HCT116 (cell line): ENCODE data around the gene PIK3CB. TPM values are rescaled to one million over a fixed set of nuclear protein-coding genes. Genes with fewer than 3 reads are reported as not detected.

Experiments
- ATAC-seq: fragments of 200-7000 bp; cut with Tn5 transposase; 2 replicates; pipeline ENCODE4 v1.9.1; 2020; ENCODE audit warnings: mild to moderate bottlenecking, moderate library complexity
- BruUV-seq: library from RNA; stranded (reverse); fragments of 400-500 nt; replicated peaks from 2 replicates; lab custom pipeline; 2021; lab: Mats Ljungman, UMichigan
- CTCF ChIA-PET: fragments of 300-600 bp; sonication (Branson Sonifier 250); formaldehyde crosslinking; loops from one replicate; lab custom pipeline; 2021; ENCODE audit warnings: antibody characterized with exemption; lab: Charles Lee
- POLR2A ChIA-PET: fragments of 300-600, 350-600 bp; sonication (Branson Sonifier 250); formaldehyde crosslinking; loops from one replicate; lab custom pipeline; 2021; ENCODE audit warnings: antibody characterized with exemption; lab: Charles Lee
- RAD21 ChIA-PET, 2 experiments: fragments of 300-600 bp; sonication (Branson Sonifier 250); formaldehyde crosslinking; loops; one replicate each; lab custom pipeline; 2023; ENCODE audit warnings: low total read pairs in 2 of 2; ENCODE audit not compliant: uncharacterized antibody in 2 of 2, unreplicated experiment in 2 of 2, low non-redundant PET in 1 of 2; lab: Charles Lee
- DNase-seq: peaks from one replicate; pipeline ENCODE4 v3.0.0-alpha.2; 2010; ENCODE audit warnings: low read depth, low spot score
- H2AFZ ChIP-seq: fragments of 200-600 bp; shearing (Covaris generic), sonication (generic); 2 replicates; pipeline ENCODE4 v1.6.1; 2017; ENCODE audit warnings: low read depth, mixed run types, mixed read lengths, antibody characterized with exemption, low read length; ENCODE audit not compliant: poor library complexity, severe bottlenecking
- H3K27ac ChIP-seq: 2 replicates; pipeline ENCODE4 v1.5.1; 2012; ENCODE audit warnings: low read depth, low read length
- H3K27me3 ChIP-seq: fragments of 200-600 bp; sonication (generic); 2 replicates; pipeline ENCODE4 v1.6.1; 2016; ENCODE audit warnings: mixed run types, low read length, mixed read lengths; ENCODE audit not compliant: insufficient read depth
- H3K36me3 ChIP-seq, 2 experiments: fragments of 200-500 bp in 1 of 2; fragments of 200-600 bp in 1 of 2; sonication (Bioruptor generic) in 1 of 2; sonication (generic) in 1 of 2; 2 replicates each; pipeline versions ENCODE4 v1.5.1 to v1.6.1; 2014 to 2016; ENCODE audit warnings: low read length in 2 of 2, inconsistent platforms in 1 of 2, mixed read lengths in 1 of 2, mixed run types in 1 of 2; ENCODE audit not compliant: insufficient read depth in 2 of 2, control insufficient read depth in 1 of 2
- H3K4me1 ChIP-seq, 2 experiments: fragments of 200-600 bp in 1 of 2; sonication (generic) in 1 of 2; 2 replicates each; pipeline versions ENCODE4 v1.5.1 to v1.6.1; 2012 to 2017; ENCODE audit warnings: low read length in 2 of 2, inconsistent platforms in 1 of 2, mild to moderate bottlenecking in 1 of 2, mixed read lengths in 1 of 2, mixed run types in 1 of 2, moderate library complexity in 1 of 2; ENCODE audit not compliant: insufficient read depth in 2 of 2, control insufficient read depth in 1 of 2
- H3K4me2 ChIP-seq: fragments of 200-600 bp; sonication (generic); 2 replicates; pipeline ENCODE4 v1.6.1; 2017; ENCODE audit warnings: mixed run types, low read length, mixed read lengths
- H3K4me3 ChIP-seq, 2 experiments: fragments of 200-600 bp in 1 of 2; sonication (generic) in 1 of 2; replicated peaks in 1 of 2; 2 replicates each; pipeline ENCODE4 v1.5.1; 2011 to 2016; ENCODE audit warnings: low read length in 2 of 2, control low read depth in 1 of 2, low read depth in 1 of 2, mild to moderate bottlenecking in 1 of 2, mixed read lengths in 1 of 2, mixed run types in 1 of 2
- H3K79me2 ChIP-seq: fragments of 200-600 bp; sonication (generic); 2 replicates; pipeline ENCODE4 v1.6.1; 2017; ENCODE audit warnings: mild to moderate bottlenecking, mixed run types, low read length, moderate library complexity, mixed read lengths; ENCODE audit not compliant: insufficient read depth
- H3K9ac ChIP-seq: fragments of 200-600 bp; sonication (generic); 2 replicates; pipeline ENCODE4 v1.6.1; 2016; ENCODE audit warnings: low read length, mixed read lengths
- H3K9me2 ChIP-seq: fragments of 200-600 bp; sonication (generic), shearing (Covaris generic); 2 replicates; pipeline ENCODE4 v1.6.1; 2017; ENCODE audit warnings: mixed run types, mild to moderate bottlenecking, moderate library complexity; ENCODE audit not compliant: insufficient read depth
- H3K9me3 ChIP-seq, 2 experiments: fragments of 200-500 bp in 1 of 2; fragments of 200-600 bp in 1 of 2; sonication (Bioruptor generic) in 1 of 2; sonication (generic) in 1 of 2; 2 replicates each; pipeline ENCODE4 v1.6.1; 2014 to 2017; ENCODE audit warnings: low read length in 2 of 2, mixed read lengths in 2 of 2, inconsistent platforms in 1 of 2, low read depth in 1 of 2, mild to moderate bottlenecking in 1 of 2, mixed run types in 1 of 2, moderate library complexity in 1 of 2; ENCODE audit not compliant: control insufficient read depth in 1 of 2, insufficient read depth in 1 of 2
- H4K20me1 ChIP-seq: fragments of 200-600 bp; sonication (generic), shearing (Covaris generic); 2 replicates; pipeline ENCODE4 v1.6.1; 2017; ENCODE audit warnings: mixed run types, mild to moderate bottlenecking, moderate library complexity; ENCODE audit not compliant: insufficient read depth
- ATF3 ChIP-seq: IDR thresholded peaks from 2 replicates; pipeline ENCODE4 v1.6.1; 2012
- CBX3 ChIP-seq: IDR thresholded peaks from 2 replicates; pipeline ENCODE4 v1.6.1; 2012; ENCODE audit warnings: low read depth
- CEBPB ChIP-seq: IDR thresholded peaks from 2 replicates; pipeline ENCODE4 v1.6.1; 2012; ENCODE audit warnings: low read depth
- ELF1 ChIP-seq: IDR thresholded peaks from 2 replicates; pipeline ENCODE4 v1.6.1; 2012; ENCODE audit warnings: low read depth, borderline replicate concordance
- EZH2 ChIP-seq: fragments of 200-600 bp; sonication (generic); IDR thresholded peaks from 2 replicates; pipeline ENCODE4 v1.6.1; 2017; ENCODE audit warnings: antibody characterized with exemption, mixed run types
- FOSL1 ChIP-seq: IDR thresholded peaks from 2 replicates; pipeline ENCODE4 v1.6.1; 2012; ENCODE audit warnings: low read depth
- MAX ChIP-seq: IDR thresholded peaks from 2 replicates; pipeline ENCODE4 v1.6.1; 2012
- POLR2A ChIP-seq: IDR thresholded peaks from 2 replicates; pipeline ENCODE4 v1.7.0; 2011; ENCODE audit warnings: borderline replicate concordance; ENCODE audit not compliant: insufficient read depth, insufficient read length; ENCODE audit errors: extremely low read depth
- SP1 ChIP-seq: IDR thresholded peaks from 2 replicates; pipeline ENCODE4 v1.6.1; 2012; ENCODE audit warnings: low read depth
- SRF ChIP-seq: IDR thresholded peaks from 2 replicates; pipeline ENCODE4 v1.6.1; 2012; ENCODE audit warnings: low read depth
- TCF7L2 ChIP-seq: IDR thresholded peaks from 2 replicates; pipeline ENCODE4 v1.7.0; 2011; ENCODE audit warnings: borderline replicate concordance, inconsistent platforms; ENCODE audit not compliant: insufficient read depth, insufficient read length; ENCODE audit errors: extremely low read depth
- YY1 ChIP-seq: IDR thresholded peaks from 2 replicates; pipeline ENCODE4 v1.6.1; 2011; ENCODE audit warnings: low read length, low read depth, moderate library complexity, mild to moderate bottlenecking; ENCODE audit not compliant: insufficient replicate concordance; ENCODE audit errors: extremely low read depth
- ZBTB33 ChIP-seq: IDR thresholded peaks from 2 replicates; pipeline ENCODE4 v1.6.1; 2011; ENCODE audit warnings: mild to moderate bottlenecking, low read length, moderate library complexity; ENCODE audit not compliant: insufficient replicate concordance; ENCODE audit errors: extremely low read depth
- ZNF274 ChIP-seq: fragments of 200-500 bp; sonication (Bioruptor generic); IDR thresholded peaks from 2 replicates; pipeline ENCODE4 v1.6.1; 2014; ENCODE audit warnings: mild to moderate bottlenecking, low read depth, low read length, inconsistent platforms
- intact Hi-C: fragments of 100-400 bp; cut with micrococcal nuclease; formaldehyde crosslinking; loops from 2 replicates; pipeline ENCODE4 v1.10.0; 2022
- total RNA-seq: library from RNA; stranded (reverse); gene quantifications from one replicate; pipeline ENCODE4 v1.2.1, GENCODE V29; 2021; ENCODE audit not compliant: unreplicated experiment
- TF ChIP-seq, protein P1 (sequence below), 3 experiments: fragments of 200-600 bp in 1 of 3; sonication (generic) in 1 of 3; IDR thresholded peaks in 2 of 3; conservative IDR thresholded peaks in 1 of 3; 2 replicates each; pipeline ENCODE4 v1.5.1; 2012 to 2017; ENCODE audit warnings: low read depth in 2 of 3, low read length in 2 of 3, antibody characterized with exemption in 1 of 3, borderline replicate concordance in 1 of 3, control low read depth in 1 of 3, mild to moderate bottlenecking in 1 of 3, mixed read lengths in 1 of 3, mixed run types in 1 of 3, moderate library complexity in 1 of 3; ENCODE audit not compliant: insufficient read depth in 1 of 3

The PIK3CB gene
- total RNA-seq, 1 experiment from 2014 or later = 44.3 TPM

GRCh38 chr3:138768125-138768524 is 66.6 kb downstream of the PIK3CB start:
- Histone ChIP-seq H3K9ac (no peak overlapping the region), H4K20me1 (no peaks in the 10 kb centered on the region), H3K27me3 (no peaks in the 10 kb centered on the region), H3K4me1 (peaks cover 0 to 17% of the 10 kb centered on the region in 2 experiments; a peak in 2 of 4 replicates), H3K79me2 (peaks cover 67% of the 10 kb centered on the region), H3K9me2 (no peaks in the 10 kb centered on the region), H3K4me2 (no peak overlapping the region), H2AFZ (no peak overlapping the region), H3K4me3 (no peak overlapping the region), H3K9me3 (peaks cover 21 to 30% of the 10 kb centered on the region in 2 experiments; a peak in 2 of 4 replicates), H3K27ac (no peak overlapping the region), H3K36me3 (peaks cover 0 to 32% of the 10 kb centered on the region in 2 experiments; a peak in 1 of 4 replicates)
- ChIA-PET RAD21 (no interaction called here), CTCF (no interaction called here), POLR2A (no interaction called here)
- intact Hi-C loops = no loop called here
- no TSS peak for BruUV-seq
- peak; percentile 95 for TF ChIP-seq CBX3
- TF ChIP-seq POLR2A = no peak
- ATAC-seq = 0 out of 2 replicates have a peak, but pooled peaks have one; percentile 38
- DNase-seq = peak; percentile 32

GRCh38 chr3:138767498-138768104 is 67.1 kb downstream of the PIK3CB start:
- Histone ChIP-seq H2AFZ (no peak overlapping the region), H3K27me3 (no peaks in the 10 kb centered on the region), H3K4me3 (no peak overlapping the region), H3K4me2 (no peak overlapping the region), H4K20me1 (no peaks in the 10 kb centered on the region), H3K36me3 (peaks cover 0 to 32% of the 10 kb centered on the region in 2 experiments; a peak in 1 of 4 replicates), H3K9me3 (peaks cover 21 to 30% of the 10 kb centered on the region in 2 experiments; a peak in 2 of 4 replicates), H3K9me2 (no peaks in the 10 kb centered on the region), H3K4me1 (peaks cover 0 to 17% of the 10 kb centered on the region in 2 experiments; a peak in 2 of 4 replicates), H3K79me2 (peaks cover 62% of the 10 kb centered on the region), H3K27ac (no peak overlapping the region), H3K9ac (no peak overlapping the region)
- intact Hi-C loops = no loop called here
- no TSS peak for BruUV-seq
- DNase-seq = no peak
- POLR2A ChIA-PET = no interaction called here
- no peak for ATAC-seq
- CTCF ChIA-PET = no interaction called here
- RAD21 ChIA-PET = no interaction called here
- TF ChIP-seq ELF1 (no peak), CEBPB (no peak), SRF (no peak), ZBTB33 (no peak), SP1 (no peak), TCF7L2 (no peak), MAX (no peak), FOSL1 (no peak), ATF3 (no peak), ZNF274 (no peak), POLR2A (no peak), CBX3 (no peak), EZH2 (no peak), YY1 (no peak)
- TF ChIP-seq, protein P1, sequence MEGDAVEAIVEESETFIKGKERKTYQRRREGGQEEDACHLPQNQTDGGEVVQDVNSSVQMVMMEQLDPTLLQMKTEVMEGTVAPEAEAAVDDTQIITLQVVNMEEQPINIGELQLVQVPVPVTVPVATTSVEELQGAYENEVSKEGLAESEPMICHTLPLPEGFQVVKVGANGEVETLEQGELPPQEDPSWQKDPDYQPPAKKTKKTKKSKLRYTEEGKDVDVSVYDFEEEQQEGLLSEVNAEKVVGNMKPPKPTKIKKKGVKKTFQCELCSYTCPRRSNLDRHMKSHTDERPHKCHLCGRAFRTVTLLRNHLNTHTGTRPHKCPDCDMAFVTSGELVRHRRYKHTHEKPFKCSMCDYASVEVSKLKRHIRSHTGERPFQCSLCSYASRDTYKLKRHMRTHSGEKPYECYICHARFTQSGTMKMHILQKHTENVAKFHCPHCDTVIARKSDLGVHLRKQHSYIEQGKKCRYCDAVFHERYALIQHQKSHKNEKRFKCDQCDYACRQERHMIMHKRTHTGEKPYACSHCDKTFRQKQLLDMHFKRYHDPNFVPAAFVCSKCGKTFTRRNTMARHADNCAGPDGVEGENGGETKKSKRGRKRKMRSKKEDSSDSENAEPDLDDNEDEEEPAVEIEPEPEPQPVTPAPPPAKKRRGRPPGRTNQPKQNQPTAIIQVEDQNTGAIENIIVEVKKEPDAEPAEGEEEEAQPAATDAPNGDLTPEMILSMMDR (IDR thresholded peaks at IDR 0.05 in 2 of 3, conservative IDR thresholded peaks at IDR 0.05 in 1 of 3; ENCODE audit: borderline replicate concordance in 1 of 3, insufficient read depth in 1 of 3, low read depth in 2 of 3, low read length in 2 of 3) = no peak
